Gastroesophageal sphincter (tissue), 3 donors: Measurements from ENCODE around the gene CTNNA1.

ENCODE experiments used
- CTCF ChIP-seq, 4 experiments: fragments of 200-600 bp in 2 of 4; fragments of 450-650 bp in 2 of 4; sonication (generic) in 1 of 4; IDR thresholded peaks; one replicate each; pipeline ENCODE4 v1.5.1; 2017 to 2019; ENCODE audit warnings: antibody characterized with exemption in 4 of 4, mild to moderate bottlenecking in 2 of 4, moderate library complexity in 2 of 4
- EP300 ChIP-seq: sonication (generic); formaldehyde crosslinking; IDR thresholded peaks from one replicate; pipeline ENCODE4 v1.6.1; 2017; ENCODE audit warnings: antibody characterized with exemption, mild to moderate bottlenecking

GRCh38 chr5:138831703-138832102 is 78.5 kb downstream of the CTNNA1 start:
- TF ChIP-seq EP300, result no peak
- TF ChIP-seq CTCF (IDR thresholded peaks at IDR 0.05), result no peak
